ENCODE measurements around the gene DIS3L2.

DNA sequence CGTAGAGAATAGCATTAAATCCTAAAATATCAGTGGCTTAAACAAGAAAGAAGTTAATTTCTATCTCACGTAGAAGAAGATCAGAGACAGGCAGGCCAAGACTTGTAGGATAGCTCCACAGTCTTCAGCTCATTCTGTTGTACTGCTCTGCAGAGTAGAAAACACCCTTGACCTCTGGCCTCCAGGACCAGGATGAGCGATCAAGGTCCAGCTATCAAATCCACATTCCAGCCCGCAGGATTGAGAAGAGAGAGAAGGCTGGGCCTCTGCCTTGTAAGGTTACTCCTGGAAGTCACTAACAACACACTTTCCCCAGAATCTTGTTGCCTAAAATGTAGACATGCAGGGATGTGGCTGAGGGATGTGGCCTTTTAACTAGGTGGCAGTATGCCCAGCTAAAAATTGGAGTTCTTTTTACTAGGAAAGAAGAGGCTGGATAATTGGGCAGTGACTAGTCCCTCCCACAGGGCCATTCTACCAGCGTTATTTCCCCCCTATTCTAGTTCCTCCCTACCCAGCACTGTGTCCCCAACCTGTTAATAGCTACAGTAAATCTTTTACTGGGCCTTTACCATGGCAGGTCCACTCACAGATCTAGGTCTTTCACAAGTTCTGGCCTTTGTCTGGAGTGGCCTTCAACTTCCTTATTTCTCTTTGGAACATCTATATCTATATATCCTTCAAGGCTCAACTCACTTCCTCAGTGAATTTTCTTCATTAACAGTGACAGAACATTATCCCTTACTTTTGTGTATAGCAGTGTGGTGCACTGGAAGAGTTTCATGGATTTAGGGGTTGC, 165.0 kb downstream of the DIS3L2 start:
- TF ChIP-seq POLR2A (IDR thresholded peaks at IDR 0.05) (no peak), CTCF (IDR thresholded peaks at IDR 0.05) (no peak)
